Urinary bladder (tissue), 4 donors: Measurements from ENCODE around the gene NOG. TPM values are rescaled to one million over a fixed set of nuclear protein-coding genes. Genes with fewer than 3 reads are reported as not detected.

Experiments
- DNase-seq: peaks from one replicate; pipeline ENCODE4 v3.0.0-alpha.2; 2015; ENCODE audit errors: extremely low spot score
- H3K27ac ChIP-seq: one replicate; pipeline ENCODE4 v1.5.1; 2013; ENCODE audit warnings: low read depth, mild to moderate bottlenecking, moderate library complexity
- H3K36me3 ChIP-seq: one replicate; pipeline ENCODE4 v1.6.1; 2013; ENCODE audit warnings: mild to moderate bottlenecking, moderate library complexity; ENCODE audit not compliant: insufficient read depth
- H3K4me1 ChIP-seq: one replicate; pipeline ENCODE4 v1.6.1; 2013; ENCODE audit warnings: mild to moderate bottlenecking, moderate library complexity; ENCODE audit not compliant: insufficient read depth
- H3K4me3 ChIP-seq: one replicate; pipeline ENCODE4 v1.5.1; 2013; ENCODE audit warnings: low read depth, low read length
- WGBS: extraction: QIAGEN DNeasy Blood & Tissue Kit; methylation state at CpG from one replicate; pipeline ENCODE4 v1.1.7; 2013; 5-methylcytosine and 5-hydroxymethylcytosine counted together
- polyA plus RNA-seq: library from polyadenylated mRNA; stranded (reverse); fragments of 200-250 nt; gene quantifications from one replicate; pipeline ENCODE4 v1.2.3, GENCODE V29; 2013
- total RNA-seq: library from RNA; depleted of rRNA; stranded (reverse); fragments of >200 nt; gene quantifications from one replicate; pipeline ENCODE4 v1.2.3, GENCODE V29; 2014
- donor health status: healthy with polysubstance abuse.
- donor health status: healthy.

NOG gene
- total RNA-seq = 1.9 TPM
- 1.5 TPM for polyA plus RNA-seq

DNA sequence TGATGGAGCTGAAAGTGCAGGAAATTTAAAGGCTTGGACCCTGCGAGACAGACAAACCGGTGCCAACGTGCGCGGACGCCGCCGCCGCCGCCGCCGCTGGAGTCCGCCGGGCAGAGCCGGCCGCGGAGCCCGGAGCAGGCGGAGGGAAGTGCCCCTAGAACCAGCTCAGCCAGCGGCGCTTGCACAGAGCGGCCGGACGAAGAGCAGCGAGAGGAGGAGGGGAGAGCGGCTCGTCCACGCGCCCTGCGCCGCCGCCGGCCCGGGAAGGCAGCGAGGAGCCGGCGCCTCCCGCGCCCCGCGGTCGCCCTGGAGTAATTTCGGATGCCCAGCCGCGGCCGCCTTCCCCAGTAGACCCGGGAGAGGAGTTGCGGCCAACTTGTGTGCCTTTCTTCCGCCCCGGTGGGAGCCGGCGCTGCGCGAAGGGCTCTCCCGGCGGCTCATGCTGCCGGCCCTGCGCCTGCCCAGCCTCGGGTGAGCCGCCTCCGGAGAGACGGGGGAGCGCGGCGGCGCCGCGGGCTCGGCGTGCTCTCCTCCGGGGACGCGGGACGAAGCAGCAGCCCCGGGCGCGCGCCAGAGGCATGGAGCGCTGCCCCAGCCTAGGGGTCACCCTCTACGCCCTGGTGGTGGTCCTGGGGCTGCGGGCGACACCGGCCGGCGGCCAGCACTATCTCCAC, at the start of gene NOG:
TSS of gene NOG (plus strand) at position 54 of the 674 bp plus-strand sequence. CDS start at position 579, 525 bp downstream.
- Histone ChIP-seq H3K27ac (peak within 1 kb of the TSS; percentile 58), H3K36me3 (no peaks in the 10 kb centered on the region), H3K4me3 (peak within 1 kb of the TSS; percentile 45), H3K4me1 (no peaks in the 10 kb centered on the region)
- under 1% methylated on average over 85 of the region's 85 CpGs for WGBS
- DNase-seq = no peak

DNA sequence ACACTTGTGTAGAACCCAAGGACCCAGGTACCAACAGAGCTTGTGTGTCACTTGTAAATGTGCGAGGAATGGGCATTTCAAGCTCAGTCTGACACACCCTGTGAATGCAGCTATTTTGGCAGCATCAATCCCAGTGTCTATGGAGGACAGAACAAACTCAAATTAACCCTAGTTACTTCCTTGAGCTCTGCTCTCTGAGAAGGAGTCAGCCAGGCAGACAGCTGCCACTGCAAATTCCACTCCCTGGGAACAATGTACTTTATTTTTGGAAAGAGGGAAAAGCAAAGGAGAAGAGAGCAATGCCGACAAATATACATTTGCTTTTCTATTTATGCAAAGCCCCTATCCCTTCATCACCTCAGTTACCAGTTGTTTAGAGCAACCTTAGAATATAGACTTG, 48.4 kb upstream of the NOG start:
- Histone ChIP-seq H3K27ac (no peak overlapping the region), H3K4me1 (no peaks in the 10 kb centered on the region), H3K4me3 (no peak overlapping the region), H3K36me3 (no peaks in the 10 kb centered on the region)
- WGBS = 54% methylated on average over 2 of the region's 2 CpGs
- DNase-seq = no peak

DNA sequence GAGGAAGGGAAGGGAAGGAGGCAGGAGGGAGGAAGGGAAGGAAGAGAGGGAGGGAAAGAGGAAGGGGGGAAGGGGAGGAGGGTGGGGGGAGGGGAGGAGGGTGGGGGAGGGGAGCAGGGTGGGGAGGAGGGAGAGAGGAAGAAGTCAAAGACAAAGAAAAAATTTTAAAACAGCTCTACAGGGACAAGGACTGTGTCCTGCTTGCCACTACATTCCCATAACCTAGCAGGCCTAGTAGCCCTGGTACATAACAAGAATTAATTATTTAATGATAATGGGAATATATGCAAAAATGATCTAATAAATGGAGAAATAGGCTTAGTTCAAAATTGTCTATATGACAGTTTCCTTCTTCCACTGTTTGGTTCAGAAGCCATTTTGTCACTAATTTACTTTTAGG, 47.6 kb upstream of the NOG start:
- no peak for DNase-seq
- no peak overlapping the region for H3K4me3 ChIP-seq

DNA sequence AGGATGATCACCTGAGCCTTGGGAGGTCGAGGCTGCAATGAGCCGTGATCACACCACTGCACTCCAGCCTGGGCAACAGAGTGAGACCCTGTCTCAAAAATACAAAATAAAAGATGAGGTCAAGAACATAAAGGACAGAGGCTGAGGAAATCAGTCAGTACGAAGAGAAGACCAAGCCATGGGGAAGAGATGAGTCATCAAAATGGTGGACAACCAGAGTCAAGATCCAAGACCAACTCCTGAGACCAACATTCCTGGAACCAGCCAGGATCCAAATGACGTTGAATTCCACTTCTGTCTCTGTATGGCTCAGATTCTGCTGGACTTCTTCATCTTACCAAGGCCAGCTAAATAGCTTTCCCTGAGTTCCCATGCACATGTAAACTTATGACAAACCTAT, 44.8 kb upstream of the NOG start:
- Histone ChIP-seq H3K4me3 (no peak overlapping the region), H3K36me3 (no peaks in the 10 kb centered on the region), H3K27ac (no peak overlapping the region), H3K4me1 (no peaks in the 10 kb centered on the region)
- no peak for DNase-seq
- 90% methylated on average over 4 of the region's 4 CpGs for WGBS

More for the DNA sequence above, 47.6 kb upstream of the NOG start:
- H3K36me3 ChIP-seq = no peaks in the 10 kb centered on the region
- H3K27ac ChIP-seq = no peak overlapping the region
- H3K4me1 ChIP-seq = no peaks in the 10 kb centered on the region

DNA sequence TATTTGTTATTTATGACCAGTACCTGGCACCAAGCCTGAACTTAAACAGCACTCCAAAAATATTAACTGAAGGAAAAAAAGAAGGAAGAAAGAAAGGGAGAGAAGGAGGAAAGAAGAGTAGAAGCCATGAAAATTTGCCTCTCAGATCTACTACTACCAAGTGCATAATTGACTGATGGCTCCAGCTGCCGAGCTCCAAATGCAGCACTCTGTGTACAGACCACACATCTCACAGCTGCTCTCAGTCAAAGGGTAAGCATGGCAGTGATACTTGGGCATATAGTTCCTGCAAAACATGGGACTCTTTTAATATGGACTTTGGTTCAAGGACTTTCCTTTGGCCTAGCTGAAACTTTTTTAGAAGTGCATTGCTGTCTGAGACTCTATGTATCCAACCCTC, 44.0 kb upstream of the NOG start:
- DNase-seq = no peak
- H3K27ac ChIP-seq = no peak overlapping the region
- WGBS = 66% methylated on average over 1 of the region's 1 CpG
- no peaks in the 10 kb centered on the region for H3K4me1 ChIP-seq
- H3K36me3 ChIP-seq = no peaks in the 10 kb centered on the region
- no peak overlapping the region for H3K4me3 ChIP-seq

DNA sequence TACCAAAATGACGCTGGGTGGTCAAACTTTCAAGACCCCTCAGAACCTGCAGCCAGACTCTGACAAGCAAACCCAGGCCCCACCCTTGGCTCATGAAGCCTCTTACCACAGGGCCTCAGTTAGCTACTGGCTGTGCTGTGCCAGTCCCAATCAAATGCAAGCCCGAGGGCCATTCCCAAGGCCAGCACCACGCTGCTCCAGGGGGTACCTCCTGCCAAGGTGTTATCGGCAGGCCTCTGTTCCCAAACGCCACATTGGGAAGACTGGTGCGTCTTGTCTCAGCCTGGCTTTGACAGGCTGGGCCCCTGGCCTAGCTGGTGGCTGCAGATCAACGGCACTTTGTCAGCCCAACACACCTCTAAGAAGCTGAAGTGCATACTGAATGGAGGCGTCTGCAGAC, 35.8 kb upstream of the NOG start:
- Histone ChIP-seq H3K4me3 (no peak overlapping the region), H3K4me1 (no peaks in the 10 kb centered on the region), H3K27ac (no peak overlapping the region), H3K36me3 (no peaks in the 10 kb centered on the region)
- WGBS = 84% methylated on average over 8 of the region's 8 CpGs
- DNase-seq = no peak

DNA sequence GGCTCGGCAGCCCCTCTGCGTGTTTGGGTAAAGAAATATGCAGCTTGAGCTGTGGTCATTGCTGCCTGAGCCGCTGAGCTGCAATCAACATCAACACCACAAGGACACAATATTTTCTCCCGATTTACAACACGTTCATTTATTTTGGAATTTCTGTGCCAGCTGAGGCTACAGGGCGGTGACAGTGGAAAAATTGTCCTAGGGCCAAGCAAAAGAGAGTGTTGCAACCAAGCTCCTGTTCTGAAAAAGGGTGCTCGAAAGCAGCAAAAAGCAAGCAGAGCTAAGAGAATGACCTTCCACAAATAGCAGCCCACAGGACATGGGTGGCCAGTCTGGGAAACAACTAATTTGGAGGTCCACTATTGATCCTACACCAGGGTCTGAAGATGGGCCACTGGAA, 35.4 kb upstream of the NOG start:
- no peak for DNase-seq
- no peaks in the 10 kb centered on the region for H3K4me1 ChIP-seq
- no peak overlapping the region for H3K4me3 ChIP-seq
- no peaks in the 10 kb centered on the region for H3K36me3 ChIP-seq
- WGBS = 79% methylated on average over 7 of the region's 7 CpGs
- H3K27ac ChIP-seq = no peak overlapping the region

DNA sequence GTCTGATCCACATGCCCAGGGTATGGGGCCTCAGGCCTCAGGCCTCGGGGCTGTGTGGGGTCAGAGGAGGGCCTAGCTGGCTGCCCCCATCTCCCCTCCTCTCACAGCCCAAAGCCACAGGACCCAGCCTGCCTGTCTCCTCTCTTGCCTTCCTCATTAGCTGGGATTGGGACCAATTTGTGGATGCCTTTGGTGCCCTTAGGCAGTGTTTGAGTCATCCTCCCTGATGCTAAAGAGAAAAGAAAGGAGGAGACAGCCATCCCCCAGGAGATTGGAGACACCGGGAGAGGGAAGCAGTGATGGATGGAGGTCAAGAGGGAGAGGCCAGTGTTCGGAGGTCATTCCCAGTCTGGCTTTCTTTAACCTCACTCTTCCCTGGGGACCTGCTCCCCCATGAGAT, 23.3 kb upstream of the NOG start:
- no peak for DNase-seq
- H3K36me3 ChIP-seq = no peaks in the 10 kb centered on the region
- H3K27ac ChIP-seq = no peak overlapping the region
- no peak overlapping the region for H3K4me3 ChIP-seq
- H3K4me1 ChIP-seq = no peaks in the 10 kb centered on the region
- 65% methylated on average over 3 of the region's 3 CpGs for WGBS

DNA sequence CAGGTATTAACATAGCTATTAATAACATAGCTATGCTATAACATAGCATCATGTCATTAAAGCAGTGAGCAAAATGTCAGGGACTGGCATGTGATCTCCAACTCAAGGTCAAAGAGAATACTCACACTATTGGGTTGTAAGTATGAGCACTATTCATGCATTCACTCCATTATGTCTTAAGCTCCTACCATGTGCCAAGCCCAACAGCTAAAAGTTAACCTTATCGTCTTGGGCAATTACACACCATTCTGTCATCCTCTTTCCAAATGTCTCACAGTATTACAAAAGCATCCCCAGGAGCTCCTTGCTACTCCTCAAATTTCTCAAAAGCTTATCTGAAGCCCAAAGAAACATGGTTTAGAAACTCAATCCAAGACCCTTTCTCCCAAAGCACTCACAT, 22.0 kb upstream of the NOG start:
- H3K27ac ChIP-seq = no peak overlapping the region
- H3K36me3 ChIP-seq = no peaks in the 10 kb centered on the region
- WGBS = 89% methylated on average over 1 of the region's 1 CpG
- H3K4me3 ChIP-seq = no peak overlapping the region
- H3K4me1 ChIP-seq = no peaks in the 10 kb centered on the region
- DNase-seq = no peak

DNA sequence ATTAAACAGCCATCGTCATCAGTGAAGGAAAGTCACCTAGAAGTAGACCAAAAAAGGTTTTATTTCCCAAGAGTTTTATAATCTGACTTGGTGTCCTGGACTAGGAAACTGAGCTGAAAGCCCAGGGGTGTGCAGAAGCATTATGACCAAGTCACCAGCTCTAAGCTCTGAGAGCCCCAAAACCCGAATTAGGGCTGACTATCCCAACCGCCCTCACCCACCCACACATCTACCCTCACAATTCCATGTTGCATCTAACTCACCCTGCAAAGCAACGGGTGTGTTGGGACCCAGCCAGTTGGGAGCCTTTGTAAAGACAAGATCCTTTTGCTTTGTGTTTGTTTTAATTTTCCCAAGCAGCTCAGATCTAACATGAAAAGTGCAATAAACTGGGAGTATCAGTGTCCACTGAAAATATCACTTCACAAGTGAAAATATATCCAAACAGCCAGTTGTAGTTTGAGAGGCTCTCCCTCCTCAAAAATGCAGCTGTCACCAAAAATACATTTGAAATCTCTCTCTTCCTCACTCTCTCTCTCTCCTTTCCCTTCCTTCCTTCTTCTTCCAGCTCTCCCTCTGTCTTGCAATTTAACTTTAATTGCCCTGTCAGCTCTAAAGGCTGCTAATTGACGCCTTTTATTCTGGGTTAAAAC, 16.2 kb upstream of the NOG start:
- WGBS = 29% methylated on average over 5 of the region's 5 CpGs
- Histone ChIP-seq H3K4me3 (no peak overlapping the region), H3K27ac (no peak overlapping the region)

DNA sequence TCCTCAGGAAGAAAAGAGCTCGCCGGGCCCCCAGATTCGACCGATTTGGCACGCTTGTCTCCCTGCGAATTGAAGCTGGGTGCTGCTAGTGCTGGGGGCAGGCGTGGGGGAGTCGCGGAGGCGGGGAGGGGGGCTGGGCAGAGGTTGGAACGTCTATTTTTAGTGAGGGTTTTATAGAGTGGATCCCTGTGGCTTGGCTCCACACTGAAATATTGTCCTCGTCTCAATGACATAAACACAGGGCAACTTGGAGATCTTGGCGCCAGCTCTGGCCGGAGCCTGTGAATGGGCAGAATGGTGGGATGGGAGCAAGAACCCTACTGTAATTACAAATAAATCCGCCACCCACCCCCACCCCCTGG, 15.7 kb upstream of the NOG start:
- no peaks in the 10 kb centered on the region for H3K4me1 ChIP-seq
- no peaks in the 10 kb centered on the region for H3K36me3 ChIP-seq
- 8% methylated on average over 15 of the region's 15 CpGs for WGBS
- no peak overlapping the region for H3K4me3 ChIP-seq
- H3K27ac ChIP-seq = no peak overlapping the region
- no peak for DNase-seq

More for the DNA sequence above, 16.2 kb upstream of the NOG start:
- no peaks in the 10 kb centered on the region for H3K4me1 ChIP-seq
- DNase-seq = no peak
- H3K36me3 ChIP-seq = no peaks in the 10 kb centered on the region

DNA sequence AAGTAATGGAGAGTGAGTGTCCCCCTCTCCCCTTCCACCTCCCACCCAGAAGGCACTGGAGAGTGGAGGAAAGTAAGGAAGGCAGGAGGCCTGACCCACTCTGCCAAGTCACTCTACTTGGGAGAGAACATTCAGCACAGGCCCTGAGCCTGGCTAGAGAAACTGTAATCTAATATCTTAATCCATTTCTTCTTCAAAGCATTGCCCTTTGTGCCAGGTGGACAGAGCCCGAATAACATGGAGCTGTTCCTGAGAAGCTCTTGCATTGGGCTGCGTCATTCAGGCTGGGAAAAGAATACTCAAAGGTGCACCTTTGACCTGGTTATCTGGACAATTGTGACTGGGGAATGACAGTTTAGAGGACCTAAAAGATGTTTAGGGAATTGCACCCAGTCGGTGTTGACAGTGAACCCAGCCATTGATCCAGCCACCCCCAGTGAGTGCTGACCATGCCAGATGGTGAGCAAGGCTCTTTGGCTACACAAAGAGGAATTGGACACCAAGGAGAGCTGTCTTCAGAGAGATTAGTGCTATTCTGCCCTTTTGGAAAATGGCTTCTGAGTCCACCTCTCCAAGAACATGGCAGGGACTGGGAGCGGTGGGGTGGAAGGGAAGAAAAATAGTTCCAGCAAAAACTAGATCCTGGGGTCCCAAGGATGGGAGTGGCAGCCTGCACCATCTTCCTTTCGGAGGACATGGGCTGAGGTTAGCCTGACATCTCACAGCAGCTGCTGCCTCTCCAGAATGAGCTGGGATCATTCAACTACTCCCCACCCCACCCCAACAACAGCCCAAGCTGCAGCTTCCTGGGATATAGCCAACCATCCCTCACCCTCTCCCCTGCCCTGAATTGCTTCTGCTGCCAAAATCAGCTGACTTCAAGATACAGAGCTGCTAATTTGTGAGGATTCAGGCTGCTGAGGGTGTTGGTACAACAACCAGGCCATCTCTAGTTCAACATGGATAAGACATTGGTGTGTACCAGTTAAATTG, 11.6 kb upstream of the NOG start:
- Histone ChIP-seq H3K4me3 (no peak overlapping the region), H3K4me1 (no peaks in the 10 kb centered on the region), H3K27ac (no peak overlapping the region), H3K36me3 (no peaks in the 10 kb centered on the region)
- no peak for DNase-seq
- WGBS = 89% methylated on average over 5 of the region's 5 CpGs

DNA sequence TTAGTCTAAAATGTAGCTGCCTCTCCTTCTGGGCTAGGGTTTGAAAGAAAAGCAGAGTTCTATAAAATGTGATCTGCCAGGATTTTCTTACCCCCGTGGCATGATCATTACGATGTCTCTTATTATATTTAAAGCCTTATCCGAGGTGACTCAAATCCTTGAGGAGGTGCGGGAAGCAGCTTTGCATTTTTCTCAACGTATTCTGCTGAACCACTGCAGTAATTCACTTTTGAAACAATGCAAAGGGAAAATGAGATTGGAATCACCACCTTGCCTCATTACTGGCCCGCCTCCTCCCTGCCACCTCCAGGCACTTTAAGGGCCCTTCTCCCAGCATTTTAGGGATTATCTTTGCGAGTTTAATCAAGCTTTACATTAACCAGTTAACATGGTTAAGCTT, 9.7 kb upstream of the NOG start:
- no peak for DNase-seq
- WGBS = 62% methylated on average over 7 of the region's 7 CpGs
- H3K4me3 ChIP-seq = no peak overlapping the region

DNA sequence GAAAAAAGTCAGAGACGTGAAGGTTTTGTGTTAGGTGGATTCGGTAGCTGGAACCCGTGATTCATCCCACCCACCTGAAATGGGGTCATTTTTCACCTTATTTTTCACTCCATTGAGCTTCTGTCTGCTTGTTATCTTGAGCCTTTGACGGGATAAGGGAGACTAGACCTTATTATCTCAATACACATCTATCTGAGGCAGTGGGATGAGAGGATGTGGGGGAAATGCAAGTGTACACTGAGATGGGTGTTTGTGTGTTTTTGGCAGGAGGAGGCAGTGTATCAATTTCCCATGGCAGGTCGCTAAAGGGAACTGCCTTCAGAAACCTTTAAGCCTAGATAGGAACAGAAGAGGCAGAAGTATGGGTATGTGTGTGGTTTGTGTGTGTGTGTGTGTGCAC, 6.2 kb upstream of the NOG start:
- Histone ChIP-seq H3K36me3 (no peaks in the 10 kb centered on the region), H3K4me3 (no peak overlapping the region), H3K27ac (no peak overlapping the region), H3K4me1 (no peaks in the 10 kb centered on the region)
- 63% methylated on average over 5 of the region's 5 CpGs for WGBS
- no peak for DNase-seq

More for the DNA sequence above, 9.7 kb upstream of the NOG start:
- Histone ChIP-seq H3K27ac (no peak overlapping the region), H3K4me1 (no peaks in the 10 kb centered on the region), H3K36me3 (no peaks in the 10 kb centered on the region)
